ENCODE measurements around the gene GLP2R. TPM values are rescaled to one million over a fixed set of nuclear protein-coding genes. Genes with fewer than 3 reads are reported as not detected.

Gene GLP2R
- total and polyA plus RNA-seq, 2 of the 8 experiments (the other 6 are each of a cell fraction or from before 2014, with no cell fraction given): not detected

- TF ChIP-seq EZH2 (IDR thresholded peaks at IDR 0.05; ENCODE audit: low read depth, low read length, severe bottlenecking) (no peak), SIX5 (IDR thresholded peaks at IDR 0.05; ENCODE audit: low read depth, low read length) (no peak), RAD21 (IDR thresholded peaks at IDR 0.05 in 1 of 2, conservative IDR thresholded peaks at IDR 0.05 in 1 of 2; ENCODE audit: low read depth in 2 of 2, low read length in 2 of 2) (no peak)
Observed at GRCh38 chr17:9883451-9883850, 57.7 kb downstream of the GLP2R start (continued).

Measured in H1 (cell line).